HG03135 (cell line): ENCODE results near the gene ADIPOR2.
"Not testable (repeated sequence)": the region's sequence is repeated elsewhere in the genome, so short reads cannot be mapped to it uniquely, and the experiment has no call there.

Experiments
- ATAC-seq: cut with Tn5 transposase; IDR thresholded peaks from one replicate; pipeline ENCODE4 v1.9.1; 2021; ENCODE audit warnings: mild to moderate bottlenecking, moderate library complexity; ENCODE audit not compliant: unreplicated experiment

The ADIPOR2 gene

GRCh38 chr12:1702713-1703112 is 11.8 kb downstream of the ADIPOR2 start:
- ATAC-seq: no peak

- ATAC-seq: no peak
Measured at GRCh38 chr12:1703771-1704722, 13.2 kb downstream of the ADIPOR2 start.

GRCh38 chr12:1705774-1706631 is 15.1 kb downstream of the ADIPOR2 start:
- ATAC-seq: no peak

- no peak for ATAC-seq
Measured at GRCh38 chr12:1706632-1706980, 15.7 kb downstream of the ADIPOR2 start.

- no peak for ATAC-seq
Measured at GRCh38 chr12:1707051-1707450, 16.2 kb downstream of the ADIPOR2 start.

- ATAC-seq: not testable (repeated sequence)
Measured at GRCh38 chr12:1709968-1710367, 19.1 kb downstream of the ADIPOR2 start.

DNA sequence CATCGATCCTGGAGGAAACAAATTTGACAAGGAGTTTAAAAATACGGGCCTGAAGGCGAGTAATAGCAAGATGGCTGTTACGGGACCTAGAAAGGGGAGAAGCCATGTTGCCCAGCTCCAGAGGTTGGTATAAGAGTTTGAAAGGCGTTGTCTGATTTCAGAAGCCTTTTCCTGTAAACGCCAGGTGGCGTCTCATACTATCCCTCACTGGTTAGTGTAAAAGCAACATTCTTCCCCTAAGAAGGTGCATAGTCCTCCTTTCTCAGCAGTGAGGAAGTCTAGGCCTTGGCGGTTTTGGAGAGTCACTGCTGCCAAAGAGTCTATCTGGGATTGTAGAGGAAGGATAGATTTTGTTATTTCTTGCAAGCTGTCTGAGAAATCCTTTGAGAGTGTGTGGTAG is 20.0 kb downstream of the ADIPOR2 start:
- ATAC-seq: not testable (repeated sequence)

- not testable (repeated sequence) for ATAC-seq
Measured at GRCh38 chr12:1711536-1712211, 20.8 kb downstream of the ADIPOR2 start.

- not testable (repeated sequence) for ATAC-seq
Measured at GRCh38 chr12:1712305-1712704, 21.4 kb downstream of the ADIPOR2 start.

- ATAC-seq: not testable (repeated sequence)
Measured at GRCh38 chr12:1712852-1713251, 22.0 kb downstream of the ADIPOR2 start.

- ATAC-seq: not testable (repeated sequence)
Measured at GRCh38 chr12:1713783-1714348, 23.0 kb downstream of the ADIPOR2 start.

DNA sequence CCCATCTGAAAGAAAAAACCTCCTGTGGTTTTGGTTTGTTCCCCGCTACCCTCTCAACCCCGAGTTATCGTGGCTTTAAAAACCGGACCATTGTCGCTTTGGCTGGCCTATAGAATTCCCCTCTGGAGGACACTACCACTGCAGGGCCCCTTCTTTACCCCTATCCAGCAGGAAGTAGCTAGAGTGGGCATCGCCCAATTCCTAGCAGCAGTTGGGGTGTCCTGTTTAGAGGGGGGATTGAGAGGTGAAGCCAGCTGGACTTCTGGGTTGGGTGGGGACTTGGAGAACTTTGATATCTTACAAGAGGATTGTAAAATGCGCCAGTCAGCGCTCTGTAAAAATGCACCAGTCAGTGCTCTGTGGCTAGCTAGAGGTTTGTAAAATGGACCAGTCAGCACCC is 24.6 kb downstream of the ADIPOR2 start:
- not testable (repeated sequence) for ATAC-seq

GRCh38 chr12:1716215-1716862 is 25.5 kb downstream of the ADIPOR2 start:
- ATAC-seq: no peak

DNA sequence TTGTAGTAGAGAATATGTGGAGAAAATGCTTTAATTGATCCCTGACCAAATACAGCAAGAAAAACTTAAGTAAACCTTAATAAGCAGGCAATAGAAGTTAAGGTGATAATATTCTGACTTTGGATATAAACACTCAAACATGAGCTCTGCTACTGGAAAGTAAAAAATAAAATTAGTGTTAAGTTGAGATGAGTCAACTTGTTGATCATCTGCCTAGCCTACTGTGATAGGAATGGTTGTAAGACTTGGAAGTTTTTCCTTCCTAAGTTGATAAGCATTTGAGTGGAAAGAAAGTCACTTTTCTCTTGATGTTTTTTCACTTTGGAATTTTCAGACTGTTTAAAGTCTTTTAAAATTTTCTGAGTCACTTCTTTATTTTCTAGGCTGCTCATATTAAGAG is 26.0 kb downstream of the ADIPOR2 start:
- ATAC-seq: no peak

DNA sequence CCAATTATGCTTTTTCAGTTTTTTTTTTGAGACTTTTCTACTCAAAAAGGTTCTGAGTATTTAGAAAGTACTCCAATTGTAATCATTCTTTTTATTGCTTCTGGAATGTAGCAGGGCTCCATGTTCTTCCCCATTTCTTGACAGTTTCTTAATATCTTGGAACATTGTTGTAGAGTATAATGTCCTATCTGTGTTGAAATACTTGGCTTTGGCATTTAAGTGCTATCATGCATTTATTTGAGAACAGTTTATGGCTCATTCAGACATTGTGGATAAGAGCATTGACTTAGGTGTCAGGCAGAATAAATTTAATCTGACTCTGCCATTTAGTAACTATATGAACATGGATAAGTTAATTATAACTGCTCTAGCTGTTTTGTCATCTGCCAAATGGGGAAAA is 28.3 kb downstream of the ADIPOR2 start:
- ATAC-seq: no peak

- no peak for ATAC-seq
Measured at GRCh38 chr12:1720494-1720893, 29.6 kb downstream of the ADIPOR2 start.

GRCh38 chr12:1723721-1724120 is 32.9 kb downstream of the ADIPOR2 start:
- no peak for ATAC-seq

DNA sequence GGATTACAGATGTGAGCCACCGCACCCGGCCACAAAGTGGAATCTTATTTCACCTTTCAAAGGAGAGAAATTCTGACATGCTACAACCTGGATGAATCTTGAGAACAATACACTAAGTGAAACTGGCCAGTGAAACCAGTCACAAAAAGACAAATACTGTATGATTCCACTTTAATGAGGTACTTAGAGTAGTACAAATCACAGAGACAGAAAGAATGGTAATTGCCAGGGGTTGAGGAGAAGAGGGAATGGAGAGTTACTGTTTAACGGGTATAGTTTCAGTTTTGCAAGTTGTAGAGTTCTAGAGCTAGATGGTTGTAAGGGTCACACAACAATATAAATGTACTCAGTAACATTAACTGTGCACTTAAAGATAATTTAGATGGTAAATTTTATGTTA is 33.4 kb downstream of the ADIPOR2 start:
- no peak for ATAC-seq

GRCh38 chr12:1726753-1727152 is 35.9 kb downstream of the ADIPOR2 start:
- ATAC-seq: no peak

- ATAC-seq: no peak
Measured at GRCh38 chr12:1728824-1729223, 38.0 kb downstream of the ADIPOR2 start.
